IMR-90 (cell line): ENCODE measurements around the gene GPR35.

ENCODE experiments used
- CEBPB ChIP-seq: IDR thresholded peaks from 2 replicates; pipeline ENCODE4 v1.6.1; 2012; ENCODE audit warnings: low read depth, low read length, improper control_type of control experiment
- CTCF ChIP-seq: conservative IDR thresholded peaks from 2 replicates; pipeline ENCODE4 v1.5.1; 2012; ENCODE audit warnings: mild to moderate bottlenecking, low read depth, low read length, improper control_type of control experiment
- FOS ChIP-seq: fragments of 150-350 bp; IDR thresholded peaks from 2 replicates; pipeline ENCODE4 v1.6.1; 2016; ENCODE audit warnings: low read depth, low read length
- MAZ ChIP-seq: IDR thresholded peaks from 2 replicates; pipeline ENCODE4 v1.6.1; 2012; ENCODE audit warnings: low read depth, mild to moderate bottlenecking, low read length, improper control_type of control experiment, moderate library complexity, borderline replicate concordance
- MXI1 ChIP-seq: IDR thresholded peaks from 2 replicates; pipeline ENCODE4 v1.6.1; 2012; ENCODE audit warnings: low read depth, mild to moderate bottlenecking, low read length, moderate library complexity, borderline replicate concordance
- NFE2L2 ChIP-seq: fragments of 150-350 bp; IDR thresholded peaks from 2 replicates; pipeline ENCODE4 v1.6.1; 2016; ENCODE audit warnings: low read depth, mild to moderate bottlenecking, low read length
- POLR2A ChIP-seq: IDR thresholded peaks from 2 replicates; pipeline ENCODE4 v1.6.1; 2012; ENCODE audit warnings: mild to moderate bottlenecking, low read depth, low read length
- RAD21 ChIP-seq: IDR thresholded peaks from 2 replicates; pipeline ENCODE4 v1.6.1; 2012; ENCODE audit warnings: low read length, improper control_type of control experiment
- RCOR1 ChIP-seq: IDR thresholded peaks from 2 replicates; pipeline ENCODE4 v1.6.1; 2012; ENCODE audit warnings: mild to moderate bottlenecking, low read length, improper control_type of control experiment; ENCODE audit not compliant: insufficient replicate concordance
- RFX5 ChIP-seq: IDR thresholded peaks from 2 replicates; pipeline ENCODE4 v1.8.0; 2012; ENCODE audit warnings: low read depth, mild to moderate bottlenecking, low read length, moderate library complexity
- SMC3 ChIP-seq: fragments of 150-350 bp; IDR thresholded peaks from 2 replicates; pipeline ENCODE4 v1.6.1; 2016; ENCODE audit warnings: low read depth, mild to moderate bottlenecking, antibody characterized with exemption, low read length, moderate library complexity
- TF ChIP-seq, protein P1 (sequence below): fragments of 150-350 bp; IDR thresholded peaks from 2 replicates; pipeline ENCODE4 v1.6.1; 2017; ENCODE audit warnings: mild to moderate bottlenecking, antibody characterized with exemption, low read length, low read depth

- TF ChIP-seq CTCF (no peak), CEBPB (no peak), RFX5 (no peak), POLR2A (no peak), RCOR1 (no peak), MXI1 (no peak), FOS (no peak), RAD21 (no peak), NFE2L2 (no peak), SMC3 (no peak), MAZ (no peak)
- TF ChIP-seq, protein P1, sequence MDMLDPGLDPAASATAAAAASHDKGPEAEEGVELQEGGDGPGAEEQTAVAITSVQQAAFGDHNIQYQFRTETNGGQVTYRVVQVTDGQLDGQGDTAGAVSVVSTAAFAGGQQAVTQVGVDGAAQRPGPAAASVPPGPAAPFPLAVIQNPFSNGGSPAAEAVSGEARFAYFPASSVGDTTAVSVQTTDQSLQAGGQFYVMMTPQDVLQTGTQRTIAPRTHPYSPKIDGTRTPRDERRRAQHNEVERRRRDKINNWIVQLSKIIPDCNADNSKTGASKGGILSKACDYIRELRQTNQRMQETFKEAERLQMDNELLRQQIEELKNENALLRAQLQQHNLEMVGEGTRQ: no peak
Measured at GRCh38 chr2:240643093-240643810, 18.0 kb downstream of the GPR35 start.
